NCI-H1694 treated with DMSO at 0.1 percent for 48 hours (cell line): ENCODE measurements around the gene TRIM56.
"Not testable (repeated sequence)": the region's sequence is repeated elsewhere in the genome, so short reads cannot be mapped to it uniquely, and the experiment has no call there.

Experiments used
- DNase-seq: peaks from one replicate; lab custom pipeline; 2025; lab: John Stamatoyannopoulos, UW

Gene TRIM56

GRCh38 chr7:101132626-101133600, 47.6 kb downstream of the TRIM56 start:
- DNase-seq, result not testable (repeated sequence)

GRCh38 chr7:101133621-101134398, 48.5 kb downstream of the TRIM56 start:
- DNase-seq, result no peak

DNA sequence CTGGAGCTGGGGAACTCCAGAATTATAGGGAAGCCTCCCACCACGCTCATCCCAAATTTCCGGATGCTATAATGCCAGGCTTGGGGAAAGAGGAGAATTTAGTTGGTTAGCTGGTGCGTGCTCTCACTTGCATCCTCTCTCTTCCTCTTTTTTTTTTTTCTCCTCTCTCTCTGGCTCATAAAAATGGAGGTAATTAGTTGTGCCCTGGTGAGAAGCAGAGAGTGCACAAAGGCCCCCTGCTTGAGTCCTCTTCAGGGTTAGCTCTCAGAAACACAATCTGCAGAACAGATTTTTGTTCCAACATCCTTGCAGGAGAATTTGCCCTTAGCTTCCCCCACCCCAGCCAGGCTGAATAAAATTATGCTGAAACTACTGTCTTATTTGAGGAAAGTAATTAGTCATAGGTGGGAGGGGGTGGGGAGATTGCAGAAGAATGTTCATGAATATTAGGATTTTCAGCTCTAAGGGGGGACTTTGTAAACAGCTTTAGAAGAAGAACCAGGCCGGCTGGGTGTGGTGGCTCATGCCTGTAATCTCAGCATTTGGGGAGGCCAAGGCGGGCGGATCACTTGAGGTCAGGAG, 49.2 kb downstream of the TRIM56 start:
- no peak for DNase-seq

GRCh38 chr7:101137651-101138212, 52.5 kb downstream of the TRIM56 start:
- no peak for DNase-seq

DNA sequence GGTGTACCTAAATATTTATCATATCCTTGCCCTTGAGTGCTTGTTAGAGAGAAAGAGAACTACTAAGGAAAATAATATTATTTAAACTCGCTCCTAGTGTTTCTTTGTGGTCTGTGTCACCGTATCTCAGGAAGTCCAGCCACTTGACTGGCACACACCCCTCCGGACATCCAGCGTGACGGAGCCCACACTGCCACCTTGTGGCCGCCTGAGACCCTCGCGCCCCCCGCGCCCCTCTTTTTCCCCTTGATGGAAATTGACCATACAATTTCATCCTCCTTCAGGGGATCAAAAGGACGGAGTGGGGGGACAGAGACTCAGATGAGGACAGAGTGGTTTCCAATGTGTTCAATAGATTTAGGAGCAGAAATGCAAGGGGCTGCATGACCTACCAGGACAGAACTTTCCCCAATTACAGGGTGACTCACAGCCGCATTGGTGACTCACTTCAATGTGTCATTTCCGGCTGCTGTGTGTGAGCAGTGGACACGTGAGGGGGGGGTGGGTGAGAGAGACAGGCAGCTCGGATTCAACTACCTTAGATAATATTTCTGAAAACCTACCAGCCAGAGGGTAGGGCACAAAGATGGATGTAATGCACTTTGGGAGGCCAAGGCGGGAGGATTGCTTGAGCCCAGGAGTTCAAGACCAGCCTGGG, 53.1 kb downstream of the TRIM56 start:
- no peak for DNase-seq

DNA sequence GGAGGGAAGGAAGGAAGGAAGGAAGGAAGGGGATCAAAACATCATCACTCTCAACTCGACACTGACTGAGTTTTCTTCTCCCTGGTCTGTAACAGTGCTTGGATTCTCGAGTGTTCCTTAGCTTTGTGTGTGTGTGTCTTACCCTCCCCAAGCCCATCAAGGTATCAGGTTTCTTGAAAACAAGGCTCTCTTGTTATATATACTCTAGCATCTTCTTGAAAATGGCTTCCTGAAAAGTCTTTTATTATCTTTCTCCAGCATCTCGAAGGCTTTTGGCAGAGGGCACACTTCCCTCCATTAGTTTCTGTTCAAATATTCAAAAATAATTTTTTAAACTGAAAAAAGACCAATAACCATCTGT, 55.0 kb downstream of the TRIM56 start:
- no peak for DNase-seq

DNA sequence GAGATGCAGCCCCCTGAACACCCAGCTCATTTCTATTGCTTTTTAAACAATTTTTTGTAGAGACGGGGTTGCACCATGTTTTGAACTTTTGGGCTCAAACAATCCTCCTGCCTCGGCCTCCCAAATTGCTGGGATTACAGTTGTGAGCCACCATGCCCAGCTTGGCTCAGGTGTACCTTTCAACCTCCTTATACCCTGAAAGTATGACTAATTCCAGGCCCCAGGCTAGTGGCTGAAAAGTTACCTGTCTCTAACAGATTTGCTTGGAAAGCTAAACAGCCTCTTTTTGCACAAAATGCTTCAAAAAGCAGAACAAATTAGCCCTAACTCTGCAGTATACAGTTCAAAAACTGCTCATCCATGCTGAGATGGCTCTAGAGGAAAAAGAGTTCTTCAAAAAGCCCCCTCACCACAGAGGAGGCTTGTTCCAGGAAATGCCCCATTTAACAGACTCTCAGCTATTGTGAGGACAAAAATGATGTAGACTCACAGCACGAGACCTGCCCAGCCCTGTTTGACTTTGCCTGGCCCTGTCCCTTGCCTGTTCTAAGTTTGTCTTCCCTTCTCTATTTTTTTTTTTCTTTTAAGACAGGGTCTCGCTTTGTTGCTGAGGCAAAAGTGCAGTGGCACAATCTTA, 55.6 kb downstream of the TRIM56 start:
- no peak for DNase-seq
